Sciatic nerve (tissue), 2 donors: ENCODE data around the gene LIN7C. TPM values are rescaled to one million over a fixed set of nuclear protein-coding genes. Genes with fewer than 3 reads are reported as not detected.
A peak's percentile ranks its signal among the peaks of the same experiment; 100 is the strongest.
"Not testable (repeated sequence)": the region's sequence is repeated elsewhere in the genome, so short reads cannot be mapped to it uniquely, and the experiment has no call there.

Source experiments
- ATAC-seq: fragments of 200-7000 bp; cut with Tn5 transposase; one replicate; pipeline ENCODE4 v1.9.1; 2020; ENCODE audit warnings: mild to moderate bottlenecking, moderate library complexity
- DNase-seq: peaks from one replicate; pipeline ENCODE4 v3.0.0-alpha.2; 2020; ENCODE audit warnings: low spot score
- intact Hi-C: fragments of 100-400 bp; cut with DNase I; formaldehyde crosslinking; loops from one replicate; pipeline ENCODE4 v1.14.2; 2022
- microRNA-seq: library from miRNA; unstranded; fragments of <30 nt; microRNA quantifications from one replicate; pipeline ENCODE4 v1.2.0, GENCODE V29; 2020
- total RNA-seq: library from RNA; stranded (reverse); fragmentation: NEBNext Ultra II Directional; extraction: Animal tissue kit (Norgen Biotek cat#: 25700); gene quantifications from one replicate; pipeline ENCODE4 v1.2.1, GENCODE V29; 2021
- donor health status: DM: no; HTN: no; CAD: no.
- donor health status: DM: no; HTN: no; CAD: no.

LIN7C gene
- total RNA-seq, 1 donor from 2014 or later, result 40.8 TPM

DNA sequence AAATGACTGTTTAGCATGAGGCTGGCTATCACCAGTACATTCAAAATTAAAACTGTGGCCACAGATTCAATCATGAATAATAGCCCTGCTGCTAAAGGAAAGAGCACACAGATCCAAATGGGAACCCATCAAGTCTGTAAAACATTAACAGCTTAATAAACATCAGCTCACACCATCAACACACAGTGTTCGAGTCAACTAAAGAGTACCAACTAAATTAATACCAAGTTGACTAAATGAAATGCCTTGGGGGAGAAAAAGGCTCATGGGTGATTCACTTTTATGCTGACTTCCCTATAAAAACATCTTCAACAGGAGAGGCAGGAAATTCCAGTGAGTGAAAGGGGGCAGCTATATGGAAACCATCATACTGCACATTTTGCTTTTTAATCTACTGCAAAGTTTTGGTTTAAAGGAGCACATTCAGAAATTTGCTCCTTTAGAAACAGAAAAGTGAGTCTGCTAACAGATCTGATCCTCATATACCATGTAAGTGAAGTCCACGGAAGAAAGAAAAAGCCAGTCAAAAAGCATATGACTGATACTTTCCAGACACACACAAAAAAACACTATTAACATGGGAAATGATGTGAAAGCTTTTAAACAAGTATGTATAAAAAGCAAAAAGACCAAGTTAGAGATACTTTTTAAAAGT is 50.3 kb downstream of the LIN7C start:
- DNase-seq, result no peak
- intact Hi-C loops, result loop anchor here (10.0 kb wide), 1 partner anchor 1121 kb away; the partner anchor contains the start of gene ANO3
- ATAC-seq, result no peak

DNA sequence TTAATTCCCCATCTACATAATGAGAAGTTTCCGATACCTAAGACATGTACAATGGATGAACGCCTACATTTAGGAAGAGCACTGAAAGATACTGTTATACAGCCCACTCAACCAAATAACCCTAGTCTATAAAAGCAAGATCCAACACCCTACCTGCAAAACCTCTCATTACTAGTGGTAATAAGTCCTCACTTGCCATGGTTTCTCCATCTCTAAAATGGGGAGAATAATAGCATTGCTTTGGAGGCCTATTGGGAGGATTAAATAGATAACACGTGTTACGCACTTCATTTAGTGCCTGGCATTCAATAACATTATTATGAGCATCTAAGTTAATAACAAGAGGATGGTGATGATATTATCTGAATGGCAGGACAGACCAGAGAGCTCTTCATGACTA is 50.9 kb downstream of the LIN7C start:
- intact Hi-C loops, result loop anchor here (10.0 kb wide), 1 partner anchor 1121 kb away; the partner anchor contains the start of gene ANO3
- ATAC-seq, result no peak

DNA sequence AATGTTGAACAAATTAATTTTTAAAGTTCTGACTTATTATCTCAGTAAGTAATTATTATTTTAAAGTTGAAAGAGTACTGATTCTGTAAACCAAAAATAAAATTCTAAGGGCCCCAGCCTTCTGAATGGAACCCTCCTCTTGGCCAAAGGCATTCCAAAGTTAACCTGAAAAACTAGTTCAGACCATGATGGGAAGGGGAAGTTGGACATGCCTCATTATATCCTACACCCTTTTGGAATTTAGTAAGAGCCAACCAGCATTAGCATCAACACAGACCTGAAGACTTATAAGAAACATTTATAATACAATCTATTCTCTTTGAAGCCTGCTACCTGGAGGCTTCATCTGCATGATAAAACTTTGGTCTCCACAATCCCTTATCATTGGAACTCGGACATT is 52.9 kb downstream of the LIN7C start:
- intact Hi-C loops, result loop anchor here (10.0 kb wide), 1 partner anchor 1119 kb away; the partner anchor contains the start of gene ANO3
- DNase-seq, result no peak
- ATAC-seq, result no peak

More for the DNA sequence above, 50.9 kb downstream of the LIN7C start:
- DNase-seq, result no peak

DNA sequence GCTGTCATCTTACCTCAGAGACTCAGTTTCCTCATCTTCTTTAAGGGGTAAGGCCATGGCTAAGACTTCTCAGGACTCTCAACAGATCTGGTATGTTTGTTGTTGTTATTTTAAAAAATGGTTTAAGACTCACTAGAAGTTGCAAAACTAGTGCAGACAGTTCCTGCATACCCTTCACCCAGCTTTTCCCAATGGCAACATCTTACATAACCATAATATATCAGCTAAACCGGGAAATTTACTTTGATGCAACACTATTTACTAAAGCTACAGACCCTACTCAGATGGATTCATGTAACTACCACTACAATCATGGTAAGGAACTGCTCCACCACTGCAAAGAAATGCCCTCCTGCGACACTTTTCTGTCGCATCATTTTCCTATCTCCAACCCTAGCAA is 54.4 kb downstream of the LIN7C start:
- ATAC-seq, result peak; percentile 26
- DNase-seq, result no peak
- intact Hi-C loops, result loop anchor here (10.0 kb wide), 1 partner anchor 1117 kb away; the partner anchor contains the start of gene ANO3

DNA sequence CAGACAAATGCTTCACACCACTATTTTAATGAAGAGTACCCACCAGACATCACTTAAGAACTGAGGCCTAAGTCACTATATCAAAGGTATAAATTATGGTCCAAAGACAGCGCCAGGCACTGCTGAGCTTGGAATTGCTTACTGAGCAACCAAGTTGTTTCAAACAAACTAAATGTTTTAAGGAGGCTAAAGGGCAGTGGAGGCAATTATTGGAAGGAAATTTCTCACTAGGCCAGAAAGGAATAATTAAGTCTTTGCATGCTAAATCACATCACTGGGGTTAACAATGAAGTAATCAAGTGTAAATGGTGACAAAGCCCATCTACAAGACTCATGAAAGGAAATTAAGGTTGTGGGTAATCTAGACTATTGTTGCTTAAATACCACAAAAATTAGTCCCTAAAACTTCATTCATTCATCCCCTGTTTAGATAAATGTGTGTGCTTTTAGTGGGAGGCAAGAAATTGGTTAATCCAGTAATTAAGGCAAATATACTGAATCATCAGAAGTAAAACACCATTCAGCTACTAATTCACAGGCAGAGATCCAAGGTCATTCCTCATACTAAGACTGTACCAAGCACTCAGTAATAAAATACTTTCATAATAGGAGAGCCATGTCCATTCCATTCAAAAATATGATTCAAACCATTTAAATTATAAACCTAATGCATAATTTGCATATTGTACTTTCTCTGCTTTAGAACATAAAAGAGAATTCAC is 55.2 kb downstream of the LIN7C start:
- ATAC-seq, result peak; percentile 55
- no peak for DNase-seq
- intact Hi-C loops, result loop anchor here (10.0 kb wide), 1 partner anchor 1117 kb away; the partner anchor contains the start of gene ANO3

DNA sequence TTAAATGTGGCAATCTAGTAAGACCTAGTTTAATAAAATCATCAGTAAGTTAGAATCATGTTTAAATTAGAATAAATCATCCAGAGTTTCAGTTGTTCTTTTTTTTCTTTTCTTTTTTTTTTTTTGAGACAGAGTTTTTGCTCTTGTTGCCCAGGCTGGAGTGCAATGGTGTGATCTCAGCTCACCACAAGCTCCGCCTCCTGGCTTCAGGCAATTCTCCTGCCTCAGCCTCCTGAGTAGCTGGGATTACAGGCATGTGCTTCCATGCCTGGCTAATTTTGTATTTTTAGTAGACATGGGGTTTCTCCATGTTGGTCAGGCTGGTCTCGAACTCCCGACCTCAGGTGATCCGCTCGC is 58.4 kb downstream of the LIN7C start:
- intact Hi-C loops, ATAC-seq, DNase-seq: not testable (repeated sequence)

DNA sequence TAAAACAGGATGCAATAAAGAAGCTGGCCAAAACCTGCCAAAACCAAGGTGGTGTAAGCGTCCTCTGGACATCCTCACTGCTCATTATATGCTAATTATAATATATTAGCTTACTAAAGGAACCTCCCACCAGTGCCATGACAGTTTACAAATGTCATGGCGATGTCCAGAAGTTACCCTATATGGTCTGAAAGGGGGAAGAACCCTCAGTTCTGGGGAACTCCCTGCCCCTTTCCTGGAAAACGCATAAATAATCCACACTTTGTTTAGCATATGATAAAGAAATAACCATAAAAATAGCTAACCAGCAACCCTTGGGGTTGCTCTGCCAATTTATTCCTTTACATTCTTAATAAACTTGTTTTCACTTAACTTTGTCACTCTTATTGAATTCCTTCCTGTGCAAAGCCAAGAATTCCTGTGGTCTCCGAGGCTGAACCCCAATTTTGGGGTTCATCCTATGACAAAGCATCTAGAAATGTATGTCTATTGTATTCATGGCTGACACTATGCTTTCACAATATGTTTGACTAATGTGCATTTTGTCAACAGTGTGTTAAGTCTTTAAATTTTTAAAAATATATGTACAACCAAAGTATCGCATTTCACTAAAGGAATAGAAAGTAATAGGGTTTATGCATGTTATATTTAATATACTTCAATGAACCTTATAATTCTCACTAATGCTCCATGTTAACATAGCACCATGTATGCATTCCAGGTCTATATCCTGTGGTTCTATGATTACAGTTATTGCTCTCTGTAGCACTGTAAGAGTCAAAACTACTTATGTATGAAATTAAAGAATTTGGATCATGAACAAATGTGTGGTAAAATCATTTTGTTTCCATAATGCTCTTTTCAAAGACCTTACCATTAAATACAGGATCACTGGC is 59.0 kb downstream of the LIN7C start:
- intact Hi-C loops, result no loop called here
- no peak for DNase-seq
- no peak for ATAC-seq

DNA sequence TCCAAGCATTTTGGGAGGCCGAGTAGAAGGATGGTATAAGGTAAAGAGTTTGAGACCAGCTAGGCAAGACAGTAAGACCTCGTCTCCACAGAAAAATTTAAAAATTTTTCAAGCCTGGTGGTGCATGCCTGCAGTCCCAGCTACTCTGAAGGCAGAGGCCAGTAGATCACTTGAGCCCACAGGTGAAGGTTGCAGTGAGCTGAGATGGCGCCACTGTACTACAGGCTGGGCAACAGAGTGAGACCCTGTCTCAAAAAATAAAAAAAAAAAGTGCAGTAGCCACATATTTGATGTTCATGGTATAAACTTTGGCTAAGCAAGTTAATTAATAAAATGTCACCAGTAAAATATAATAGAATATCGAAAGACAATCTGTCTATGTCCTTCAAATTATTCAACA is 60.9 kb downstream of the LIN7C start:
- intact Hi-C loops, result no loop called here
- no peak for ATAC-seq

DNA sequence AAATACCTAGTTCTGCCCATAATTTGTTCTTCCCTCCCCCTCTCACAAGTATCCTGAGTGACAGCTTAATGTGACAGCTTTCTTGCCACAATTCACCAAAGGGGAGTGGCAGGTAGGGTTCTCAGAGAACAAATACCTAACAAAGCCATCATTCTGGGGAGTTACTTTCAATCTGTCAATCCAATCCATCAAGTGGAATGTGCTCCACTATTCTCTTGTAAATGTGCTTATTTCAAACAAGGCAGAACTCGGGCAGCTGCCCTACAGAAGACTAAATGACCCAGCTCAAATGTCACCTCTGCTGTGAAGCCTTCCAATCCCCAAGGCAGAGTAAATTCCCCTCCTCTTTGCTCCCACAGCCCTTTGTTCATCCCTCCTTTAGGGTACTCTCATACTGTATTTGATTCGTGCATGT is 61.8 kb downstream of the LIN7C start:
- no peak for DNase-seq
- intact Hi-C loops, result no loop called here
- ATAC-seq, result no peak

More for the DNA sequence above, 60.9 kb downstream of the LIN7C start:
- no peak for DNase-seq

Small RNA genes within 50 kb of the gene (microRNA-seq; reads per million reads assigned to microRNA genes)
- gene MIR8087, result not detected

Other genes starting within 250 kb of the LIN7C start
- gene CCDC34, start 143.6 kb downstream of the LIN7C start, total RNA-seq, result 7.8 TPM
- gene LGR4, start 34.0 kb downstream of the LIN7C start, total RNA-seq, result 16.8 TPM
- gene BDNF, start 193.7 kb upstream of the LIN7C start, total RNA-seq, result 0.18 TPM